GM13976 (cell line): ENCODE results near the gene KLF1.

Source experiments
- DNase-seq: peaks from one replicate; pipeline ENCODE4 v3.0.0; 2012; ENCODE audit warnings: low spot score
- CTCF ChIP-seq: IDR thresholded peaks from 2 replicates; pipeline ENCODE4 v1.5.1; 2012; ENCODE audit warnings: borderline replicate concordance, mild to moderate bottlenecking; ENCODE audit not compliant: insufficient read depth; ENCODE audit errors: extremely low read depth, missing control alignments, control extremely low read depth
- in situ Hi-C: fragments of 300-500 bp; cut with MboI; formaldehyde crosslinking; loops from one replicate; pipeline ENCODE4 v1.12.0; 2022; ENCODE audit warnings: low sequenced_read_pairs, mixed read lengths, inconsistent platforms; ENCODE audit not compliant: unreplicated experiment

KLF1 gene

GRCh38 chr19:12868540-12869112, 18.4 kb downstream of the KLF1 start:
- peak; percentile 62 for DNase-seq
- in situ Hi-C loops, result no loop called here
- TF ChIP-seq CTCF, result no peak

- in situ Hi-C loops, result no loop called here
- peak; percentile 97 for DNase-seq
- TF ChIP-seq CTCF, result no peak
Measured at GRCh38 chr19:12867120-12868099, 19.6 kb downstream of the KLF1 start.

- no peak for TF ChIP-seq CTCF
- in situ Hi-C loops, result no loop called here
- DNase-seq, result no peak
Measured at GRCh38 chr19:12866416-12867119, 20.4 kb downstream of the KLF1 start.

DNA sequence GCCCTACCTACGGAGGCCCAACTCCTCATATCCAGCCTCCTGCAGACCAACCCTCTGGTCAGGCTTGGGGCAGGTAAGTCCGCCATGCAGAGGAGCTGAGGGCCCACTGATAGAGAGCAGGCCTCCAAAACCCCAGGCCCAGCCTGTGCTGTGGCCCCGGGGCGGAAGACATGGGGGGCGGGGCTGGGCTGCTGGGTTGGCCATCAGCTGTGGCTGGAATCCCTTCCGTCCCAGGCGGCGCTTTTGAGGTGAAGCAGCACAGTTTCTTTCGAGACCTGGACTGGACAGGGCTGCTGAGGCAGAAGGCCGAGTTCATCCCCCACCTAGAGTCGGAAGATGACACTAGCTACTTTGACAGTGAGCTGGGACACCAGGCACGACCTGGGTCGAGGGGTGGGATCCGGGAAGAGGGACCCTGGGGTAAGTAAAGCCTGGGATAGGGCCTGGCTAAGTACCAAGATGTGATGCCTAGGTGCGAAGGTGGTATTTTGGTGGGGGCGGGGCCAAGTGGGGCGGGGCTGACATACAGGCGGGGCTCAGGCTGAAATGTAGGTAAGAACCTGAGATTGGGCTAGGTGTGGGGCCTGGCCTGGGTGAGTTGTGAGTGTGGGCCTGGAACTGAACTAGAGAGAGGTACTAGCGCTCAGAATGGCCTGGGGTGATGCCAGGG, 21.1 kb downstream of the KLF1 start:
- in situ Hi-C loops, result no loop called here
- no peak for TF ChIP-seq CTCF
- DNase-seq, result no peak

GRCh38 chr19:12864721-12865715, 22.0 kb downstream of the KLF1 start:
- no peak for TF ChIP-seq CTCF
- in situ Hi-C loops, result no loop called here
- no peak for DNase-seq

DNA sequence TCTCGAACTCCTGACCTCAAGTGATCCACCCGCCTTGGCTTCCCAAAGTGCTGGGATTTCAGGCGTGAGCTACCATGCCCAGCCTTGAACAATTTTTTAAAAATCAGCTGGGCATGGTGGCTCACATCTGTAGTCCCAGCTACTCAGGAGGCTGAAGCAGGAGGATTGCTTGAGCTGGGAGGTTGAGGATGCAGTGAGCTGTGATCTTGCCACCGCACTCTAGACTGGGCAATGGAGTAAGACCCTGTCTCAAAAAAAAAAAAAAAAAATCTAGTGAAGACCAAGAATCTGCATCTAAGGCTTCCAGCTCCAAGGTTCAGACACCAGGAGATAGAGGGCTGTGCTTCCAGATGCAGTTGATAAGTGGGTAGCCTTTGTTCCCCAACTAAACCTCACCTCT, 22.9 kb downstream of the KLF1 start:
- no peak for TF ChIP-seq CTCF
- in situ Hi-C loops, result no loop called here
- no peak for DNase-seq
